Mammary epithelial cell (primary cell): ENCODE results near the gene ADH1A.
"Not testable (repeated sequence)": the region's sequence is repeated elsewhere in the genome, so short reads cannot be mapped to it uniquely, and the experiment has no call there.

Experiments
- CTCF ChIP-seq, 2 donors: IDR thresholded peaks in 1 of 2; conservative IDR thresholded peaks in 1 of 2; 2 replicates each; pipeline ENCODE4 v1.5.1; 2011 to 2012; ENCODE audit warnings: inconsistent platforms in 2 of 2, low read length in 2 of 2, mild to moderate bottlenecking in 2 of 2, control low read depth in 1 of 2, low read depth in 1 of 2; ENCODE audit not compliant: insufficient read depth in 1 of 2; ENCODE audit errors: extremely low read depth in 1 of 2
- EZH2 ChIP-seq: IDR thresholded peaks from 2 replicates; pipeline ENCODE4 v1.6.1; 2012; ENCODE audit warnings: low read length, inconsistent platforms, borderline replicate concordance

GRCh38 chr4:99228706-99229105 is 62.1 kb downstream of the ADH1A start:
- not testable (repeated sequence) for TF ChIP-seq CTCF (conservative IDR thresholded peaks at IDR 0.05 in 1 of 2, IDR thresholded peaks at IDR 0.05 in 1 of 2; ENCODE audit: extremely low read depth in 1 of 2, insufficient read depth in 1 of 2, low read depth in 1 of 2, low read length in 2 of 2); EZH2
